DMS79 treated with DMSO at 0.1 percent for 48 hours (cell line): ENCODE data around the gene MSANTD3.

Experiments used
- DNase-seq: peaks from one replicate; lab custom pipeline; 2025; lab: John Stamatoyannopoulos, UW

MSANTD3 gene

GRCh38 chr9:100465761-100466160 is 38.8 kb downstream of the MSANTD3 start:
- DNase-seq: no peak

DNA sequence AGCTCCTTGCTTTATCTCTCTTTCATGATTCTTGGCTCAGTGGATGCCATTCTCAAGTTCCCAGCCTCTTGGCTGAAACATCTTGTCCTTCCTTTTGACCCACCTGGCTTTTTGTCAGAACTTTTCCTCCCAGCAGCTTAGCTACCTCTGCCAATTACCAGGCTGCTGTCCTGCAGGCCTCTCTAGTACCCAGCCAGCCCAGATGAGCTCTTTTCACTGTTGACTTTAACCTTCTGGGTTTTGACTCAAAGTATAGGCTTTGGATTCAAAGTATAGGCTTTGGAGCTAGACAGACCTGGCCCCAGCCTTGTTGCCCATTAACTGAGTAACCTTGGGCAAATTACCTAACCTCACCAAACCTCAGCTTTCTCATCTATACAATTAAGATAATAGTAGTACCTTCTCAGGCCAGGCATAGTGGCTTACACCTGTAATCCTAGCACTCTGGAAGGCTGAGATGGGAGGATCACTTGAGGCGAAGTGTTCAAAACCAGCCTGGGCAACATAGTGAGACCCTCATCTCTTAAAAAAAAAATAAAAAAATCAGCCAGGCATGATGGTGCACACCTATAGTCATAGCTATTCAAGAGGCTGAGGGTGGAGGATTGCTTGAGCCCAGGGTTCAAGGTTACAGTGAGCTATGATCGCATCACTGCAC is 39.4 kb downstream of the MSANTD3 start:
- no peak for DNase-seq

DNA sequence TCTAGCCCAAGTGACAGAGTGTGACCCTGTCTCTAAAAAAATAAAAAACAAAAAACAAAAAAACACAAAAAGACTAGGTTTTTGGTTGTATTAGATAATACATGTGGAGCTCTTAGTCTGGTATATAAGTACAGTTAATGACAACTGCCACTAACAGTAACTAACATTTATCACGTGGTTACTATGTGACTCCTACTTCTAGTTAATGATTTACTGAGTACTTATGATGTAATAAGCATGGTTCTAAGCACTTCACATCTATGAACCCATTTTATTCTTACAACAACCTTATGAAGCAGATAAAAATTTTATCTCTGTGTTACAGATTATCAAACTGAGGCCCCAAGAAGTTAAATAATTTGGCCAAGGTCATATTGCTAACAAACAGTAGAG is 39.9 kb downstream of the MSANTD3 start:
- DNase-seq: no peak

DNA sequence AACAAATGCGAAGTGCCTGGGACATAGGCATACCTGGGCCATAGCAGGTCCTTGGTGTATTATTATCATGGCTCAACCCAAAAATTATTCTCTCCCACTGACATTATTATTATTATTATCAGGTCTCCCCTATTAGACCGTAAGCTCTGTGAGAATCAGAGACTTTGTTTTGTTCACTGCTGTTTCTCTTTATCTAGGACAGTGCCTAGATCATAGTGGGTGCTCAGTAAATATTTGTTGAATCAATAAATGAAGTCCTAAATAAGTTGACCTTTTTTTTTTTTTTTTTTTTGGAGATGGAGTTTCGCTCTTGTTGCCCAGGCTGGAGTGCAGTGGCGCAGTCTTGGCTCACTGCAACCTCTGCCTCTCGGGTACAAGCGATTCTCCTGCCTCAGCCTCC is 41.1 kb downstream of the MSANTD3 start:
- DNase-seq: no peak

- no peak for DNase-seq
Observed at GRCh38 chr9:100472268-100472667, 45.3 kb downstream of the MSANTD3 start.

- no peak for DNase-seq
Observed at GRCh38 chr9:100472788-100473275, 45.9 kb downstream of the MSANTD3 start, which contains the start of gene TMEFF1. TSS of gene TMEFF1 (plus strand) at chr9:100473149. CDS start at chr9:100473545, 396 bp downstream.

DNA sequence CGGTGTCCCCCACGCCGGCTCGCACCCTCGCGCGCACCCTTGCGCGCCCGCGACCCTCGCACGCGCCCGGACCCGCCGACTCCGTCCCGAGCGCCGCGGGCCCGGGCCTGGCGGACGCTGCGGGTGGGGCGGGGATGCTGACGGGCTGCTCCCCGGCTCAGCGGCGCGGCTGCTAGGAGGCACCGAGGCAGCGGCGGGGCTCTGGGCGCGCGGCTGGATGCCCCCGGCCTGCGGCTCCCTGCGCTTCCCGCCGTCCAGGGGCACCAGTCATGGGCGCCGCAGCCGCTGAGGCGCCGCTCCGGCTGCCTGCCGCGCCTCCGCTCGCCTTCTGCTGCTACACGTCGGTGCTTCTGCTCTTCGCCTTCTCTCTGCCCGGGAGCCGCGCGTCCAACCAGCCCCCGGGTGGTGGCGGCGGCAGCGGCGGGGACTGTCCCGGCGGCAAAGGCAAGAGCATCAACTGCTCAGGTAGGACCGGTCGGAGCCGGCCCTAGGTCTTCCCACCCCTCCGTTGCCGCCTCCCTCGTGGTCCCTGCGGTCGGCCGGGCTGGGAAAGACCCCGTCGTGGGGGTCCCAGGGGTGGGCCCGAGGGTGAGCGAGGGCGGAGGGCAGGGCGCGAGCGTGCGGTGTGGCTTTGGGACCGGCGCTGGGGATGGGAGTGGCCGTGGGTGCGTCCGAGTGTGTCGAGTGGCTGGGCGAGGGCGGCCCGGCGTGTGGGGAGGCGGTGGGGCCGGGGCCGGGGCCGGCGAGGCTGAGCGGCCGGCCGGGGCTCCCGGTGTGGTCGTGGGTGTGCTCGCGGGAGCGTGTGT is 46.5 kb downstream of the MSANTD3 start:
- DNase-seq: no peak

- no peak for DNase-seq
Observed at GRCh38 chr9:100474082-100474923, 47.4 kb downstream of the MSANTD3 start.

DNA sequence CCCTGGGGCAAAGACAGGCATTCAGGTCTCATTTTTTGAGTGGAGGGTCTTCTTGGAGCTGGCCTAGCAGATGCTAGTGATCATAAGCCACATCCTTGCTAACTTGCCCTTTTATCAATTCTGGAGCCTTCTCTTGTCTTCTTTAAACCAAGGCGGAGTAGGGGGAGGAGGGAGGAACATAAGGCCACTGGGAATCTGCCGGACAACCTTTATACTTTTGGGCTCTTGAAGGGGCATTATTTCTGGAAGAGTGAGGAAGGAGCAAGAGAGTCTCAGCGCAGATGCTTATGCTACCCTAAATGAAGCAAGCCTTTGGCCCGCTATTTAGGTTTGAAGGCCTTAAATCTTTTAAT is 48.0 kb downstream of the MSANTD3 start:
- DNase-seq: no peak

DNA sequence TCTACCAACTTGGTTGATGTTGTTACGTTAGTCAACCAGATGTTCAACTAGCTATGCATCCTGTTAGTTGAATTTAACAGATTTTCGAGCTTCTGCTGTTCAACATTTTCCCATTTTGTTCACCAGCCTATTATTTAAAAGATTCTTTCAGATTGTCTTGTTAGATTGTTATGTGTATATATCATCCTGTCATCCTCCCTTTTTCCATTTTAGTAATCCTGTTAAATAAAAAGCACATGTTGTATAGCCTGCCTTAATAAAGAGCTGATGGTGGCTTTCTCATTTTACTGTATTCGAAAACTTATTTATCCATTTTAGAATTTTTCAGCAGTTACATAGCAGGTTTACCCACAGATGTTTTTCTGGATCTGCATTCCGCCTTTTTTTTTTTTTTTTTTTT is 50.3 kb downstream of the MSANTD3 start:
- DNase-seq: no peak

- no peak for DNase-seq
Observed at GRCh38 chr9:100478192-100478591, 51.2 kb downstream of the MSANTD3 start.

DNA sequence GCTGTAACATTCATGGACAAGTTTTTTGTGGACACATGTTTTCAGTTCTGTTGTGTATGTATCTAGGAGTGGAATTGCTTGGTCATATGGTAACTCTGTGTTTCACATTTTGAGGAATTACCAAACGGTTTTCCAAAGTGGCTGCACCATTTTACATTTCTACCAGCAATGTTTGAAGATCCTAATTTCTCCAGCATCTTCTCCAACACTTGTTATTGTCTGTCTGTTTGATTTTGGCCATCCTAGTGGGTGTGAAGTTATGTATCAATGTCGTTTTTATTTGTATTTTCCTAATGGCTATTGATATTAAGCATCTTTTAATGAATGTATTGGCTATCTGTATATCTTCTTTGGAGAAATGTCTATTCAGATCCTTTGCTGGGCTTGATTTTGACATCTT is 52.9 kb downstream of the MSANTD3 start:
- DNase-seq: no peak

DNA sequence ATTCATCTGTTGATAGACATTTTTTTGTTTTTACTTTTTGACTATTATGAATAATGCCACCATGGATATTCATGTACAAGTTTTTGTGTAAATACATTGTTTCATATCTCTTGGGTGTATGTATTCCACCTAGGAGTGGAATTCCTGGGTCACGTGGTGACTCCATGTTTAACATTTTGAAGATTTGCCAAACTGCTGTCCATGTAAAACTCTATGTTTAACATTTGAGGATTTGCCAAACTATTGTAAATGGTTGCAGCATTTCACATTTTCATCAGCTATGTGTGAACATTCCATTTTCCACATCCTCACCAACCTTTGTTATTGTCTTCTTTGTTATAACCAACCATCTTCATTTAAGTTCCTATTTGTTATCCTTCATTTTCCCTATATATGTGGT is 58.3 kb downstream of the MSANTD3 start:
- no peak for DNase-seq

GRCh38 chr9:100486479-100487176 is 59.7 kb downstream of the MSANTD3 start:
- DNase-seq: no peak

- DNase-seq: no peak
Observed at GRCh38 chr9:100488177-100488576, 61.2 kb downstream of the MSANTD3 start.

GRCh38 chr9:100489836-100490235 is 62.9 kb downstream of the MSANTD3 start:
- DNase-seq: no peak

GRCh38 chr9:100492952-100493351 is 66.0 kb downstream of the MSANTD3 start:
- DNase-seq: no peak

GRCh38 chr9:100498592-100498991 is 71.6 kb downstream of the MSANTD3 start:
- DNase-seq: no peak

- no peak for DNase-seq
Observed at GRCh38 chr9:100499460-100499859, 72.5 kb downstream of the MSANTD3 start.

DNA sequence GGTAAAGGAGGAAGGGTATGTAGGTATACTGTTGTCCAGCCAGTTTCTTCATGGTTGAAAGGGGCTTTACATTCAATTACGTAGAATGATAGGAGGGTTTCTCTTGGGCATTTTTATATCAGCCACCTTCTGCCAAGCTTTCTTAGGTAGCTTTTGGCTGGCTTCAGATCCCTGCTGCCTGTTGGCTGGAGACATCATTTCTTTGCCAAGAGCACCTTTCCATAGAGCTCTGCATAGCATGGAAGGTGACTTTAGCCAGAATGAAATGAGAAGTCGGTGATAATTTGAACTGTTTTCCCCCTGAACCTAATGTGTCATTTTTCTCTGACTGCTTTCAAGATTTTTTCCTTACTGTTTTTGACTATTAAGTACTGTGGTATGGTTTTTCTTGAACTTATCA is 72.9 kb downstream of the MSANTD3 start:
- DNase-seq: no peak
